Esophagus mucosa (tissue), 1 donor: ENCODE results near the gene TYRO3. TPM values are rescaled to one million over a fixed set of nuclear protein-coding genes. Genes with fewer than 3 reads are reported as not detected.
A peak's percentile ranks its signal among the peaks of the same experiment; 100 is the strongest.

Experiments used
- ATAC-seq: fragments of 200-7000 bp; cut with Tn5 transposase; one replicate; pipeline ENCODE4 v1.9.1; 2020
- total RNA-seq: library from RNA; stranded (reverse); gene quantifications from one replicate; pipeline ENCODE4 v1.2.4, GENCODE V29; 2023
- donor health status: DM: yes; HTN: yes; CAD: no.

Gene TYRO3
- total RNA-seq, 1 donor from 2014 or later: 13.4 TPM

- no peak for ATAC-seq
Measured at GRCh38 chr15:41605566-41605965, 46.6 kb downstream of the TYRO3 start.

GRCh38 chr15:41606997-41607396, 48.0 kb downstream of the TYRO3 start:
- ATAC-seq: peak; percentile 23

- no peak for ATAC-seq
Measured at GRCh38 chr15:41609123-41609522, 50.1 kb downstream of the TYRO3 start.

GRCh38 chr15:41610048-41610447, 51.0 kb downstream of the TYRO3 start:
- ATAC-seq: no peak

- no peak for ATAC-seq
Measured at GRCh38 chr15:41620536-41621199, 61.7 kb downstream of the TYRO3 start.

- ATAC-seq: peak; percentile 87
Measured at GRCh38 chr15:41621200-41622193, 62.5 kb downstream of the TYRO3 start.

- ATAC-seq: no peak
Measured at GRCh38 chr15:41622901-41623300, 63.9 kb downstream of the TYRO3 start.

GRCh38 chr15:41627203-41627602, 68.2 kb downstream of the TYRO3 start:
- ATAC-seq: no peak

GRCh38 chr15:41629463-41629862, 70.5 kb downstream of the TYRO3 start:
- ATAC-seq: no peak

- ATAC-seq: no peak
Measured at GRCh38 chr15:41629883-41630282, 70.9 kb downstream of the TYRO3 start.

- ATAC-seq: no peak
Measured at GRCh38 chr15:41630616-41631217, 71.7 kb downstream of the TYRO3 start.

- peak; percentile 62 for ATAC-seq
Measured at GRCh38 chr15:41631880-41632470, 73.0 kb downstream of the TYRO3 start.

Other genes starting within 250 kb of the TYRO3 start
- 6.4 TPM for gene OIP5, start 226.6 kb upstream of the TYRO3 start, total RNA-seq
- 39.1 TPM for gene NUSAP1, start 226.3 kb upstream of the TYRO3 start, total RNA-seq
- 13.3 TPM for gene NDUFAF1, start 156.7 kb upstream of the TYRO3 start, total RNA-seq
- gene RTF1, start 142.1 kb upstream of the TYRO3 start, total RNA-seq: 21.4 TPM
- 0.16 TPM for gene ITPKA, start 65.3 kb upstream of the TYRO3 start, total RNA-seq
- 0.12 TPM for gene LTK, start 45.4 kb upstream of the TYRO3 start, total RNA-seq
- 25.5 TPM for gene RPAP1, start 15.0 kb upstream of the TYRO3 start, total RNA-seq
- 18.2 TPM for gene MGA, start 101.2 kb downstream of the TYRO3 start, total RNA-seq
- 26.1 TPM for gene MAPKBP1, start 215.3 kb downstream of the TYRO3 start, total RNA-seq